Activated CD4-positive, alpha-beta T cell treated with anti-CD3 and anti-CD28 coated beads for 24 hours (primary cell): ENCODE measurements around the gene RANBP1.
"Not testable (repeated sequence)": the region's sequence is repeated elsewhere in the genome, so short reads cannot be mapped to it uniquely, and the experiment has no call there.

Experiments used
- DNase-seq, 2 donors: peaks; one replicate each; pipeline ENCODE4 v3.0.0-alpha.2; 2020; ENCODE audit warnings: low read depth in 2 of 2

The RANBP1 gene

DNA sequence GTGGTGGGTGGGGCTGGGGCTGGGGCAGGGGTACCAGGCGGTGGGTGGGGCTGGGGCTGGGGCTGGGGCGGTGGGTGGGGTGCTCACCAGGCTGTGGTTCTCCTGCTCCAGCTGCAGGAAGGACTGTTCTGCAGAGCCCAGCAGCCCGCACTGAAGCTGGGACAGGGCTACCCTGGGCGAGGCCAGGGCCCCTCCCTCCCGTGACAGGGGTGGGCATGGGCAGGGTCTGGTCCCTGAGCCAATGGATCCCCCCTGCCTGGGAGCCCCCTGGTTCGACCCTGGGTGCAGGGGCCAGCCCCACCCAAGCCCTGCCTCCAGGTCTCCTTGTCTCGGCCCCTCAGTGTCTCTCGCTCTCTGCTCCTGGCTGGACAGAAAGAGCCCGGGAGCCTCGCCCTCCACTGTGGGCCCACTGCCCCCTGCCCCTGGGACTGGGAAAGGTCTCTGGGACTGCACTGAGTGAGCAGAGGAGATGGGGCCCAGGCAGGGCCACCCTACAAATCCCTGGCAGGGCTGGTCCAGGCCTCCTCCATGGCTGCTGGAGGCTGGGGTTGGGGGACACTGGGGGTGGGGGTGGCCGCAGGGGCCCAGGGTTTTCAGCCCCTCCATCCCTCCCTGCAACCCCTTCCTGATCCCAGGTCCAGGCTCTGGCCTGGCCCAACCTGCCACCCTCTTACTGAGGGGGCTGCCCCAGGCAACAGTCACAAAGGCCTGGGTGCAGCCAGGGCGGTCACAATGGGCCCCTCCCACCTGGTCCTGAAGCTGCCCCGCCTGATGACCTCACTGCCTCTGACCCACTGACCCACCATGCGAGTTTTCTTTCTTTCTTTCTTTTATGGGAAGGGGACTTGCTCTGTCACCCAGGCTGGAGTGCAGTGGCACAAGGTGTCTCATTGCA, 34.7 kb downstream of the RANBP1 start, which contains the start of gene CCDC188:
Gene CCDC188 (minus strand): TSS at position 675 of the 895 bp plus-strand sequence. CDS start 69 bp downstream, at position 606.
- DNase-seq: no peak

DNA sequence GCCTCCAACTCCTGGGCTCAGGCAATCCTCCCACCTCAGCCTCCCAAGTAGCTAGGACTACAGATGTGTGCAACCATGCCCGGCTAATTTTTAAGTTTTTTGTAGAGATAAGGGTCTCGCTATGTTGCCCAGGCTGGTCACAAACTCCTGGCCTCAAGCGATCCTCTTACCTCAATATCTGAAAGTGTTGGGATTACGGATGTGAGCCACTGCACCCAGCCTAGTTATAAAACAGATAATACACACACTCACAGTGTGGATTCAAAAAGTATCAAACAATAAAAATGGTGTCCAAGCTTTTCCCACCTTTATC, 35.3 kb downstream of the RANBP1 start:
- no peak for DNase-seq

DNA sequence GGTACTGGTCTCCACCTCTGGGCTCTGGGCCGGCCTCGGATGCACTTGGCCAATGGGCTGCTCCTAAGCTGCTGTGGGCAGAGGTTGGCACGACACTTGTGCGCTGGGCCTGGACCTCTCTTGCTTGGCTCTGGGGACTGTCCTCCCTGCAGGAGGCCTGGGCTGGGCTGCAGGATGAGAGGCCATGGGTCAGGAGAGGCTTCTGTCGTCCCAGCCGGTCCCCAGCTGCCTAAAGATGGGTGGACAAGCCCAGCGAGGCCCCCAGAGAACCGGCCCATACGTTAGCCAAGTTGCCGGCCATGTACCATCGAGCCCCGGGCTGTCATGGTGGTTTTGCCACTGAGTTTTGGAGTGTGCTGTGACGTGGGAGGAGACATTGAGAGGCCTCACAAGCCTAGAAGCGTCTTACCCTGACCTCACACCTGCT, 36.6 kb downstream of the RANBP1 start:
- DNase-seq: no peak

- DNase-seq: no peak
Observed at GRCh38 chr22:20153945-20154344, 38.0 kb downstream of the RANBP1 start.

- DNase-seq: no peak
Observed at GRCh38 chr22:20154602-20155187, 38.8 kb downstream of the RANBP1 start.

GRCh38 chr22:20155330-20156041, 39.6 kb downstream of the RANBP1 start:
- no peak for DNase-seq

GRCh38 chr22:20156042-20156389, 40.1 kb downstream of the RANBP1 start:
- DNase-seq: no peak

- DNase-seq: peak; percentile 85 to 92
Observed at GRCh38 chr22:20156611-20157429, 40.9 kb downstream of the RANBP1 start.

- no peak for DNase-seq
Observed at GRCh38 chr22:20157430-20158183, 41.7 kb downstream of the RANBP1 start.

- DNase-seq: no peak
Observed at GRCh38 chr22:20158391-20159036, 42.6 kb downstream of the RANBP1 start.

DNA sequence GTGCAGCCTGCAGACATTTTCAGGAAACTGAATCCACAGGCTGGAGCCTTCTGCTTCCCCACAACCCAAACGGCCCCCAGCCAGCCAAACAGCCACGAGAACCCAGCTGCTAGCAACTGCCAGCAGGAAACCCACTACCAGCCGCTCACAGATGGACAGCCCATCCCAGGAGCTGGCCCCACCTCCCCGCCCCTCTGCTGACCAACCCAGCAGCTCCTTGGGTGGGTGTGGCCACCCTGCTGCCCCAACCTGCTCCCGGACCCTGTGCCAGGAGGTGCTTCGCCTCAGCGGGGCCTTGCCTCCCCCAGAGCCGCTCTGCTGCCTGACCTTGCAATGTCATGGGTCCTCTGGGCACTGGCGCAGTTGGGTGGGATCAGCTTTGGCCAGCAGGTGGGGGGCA, 43.2 kb downstream of the RANBP1 start:
- no peak for DNase-seq

DNA sequence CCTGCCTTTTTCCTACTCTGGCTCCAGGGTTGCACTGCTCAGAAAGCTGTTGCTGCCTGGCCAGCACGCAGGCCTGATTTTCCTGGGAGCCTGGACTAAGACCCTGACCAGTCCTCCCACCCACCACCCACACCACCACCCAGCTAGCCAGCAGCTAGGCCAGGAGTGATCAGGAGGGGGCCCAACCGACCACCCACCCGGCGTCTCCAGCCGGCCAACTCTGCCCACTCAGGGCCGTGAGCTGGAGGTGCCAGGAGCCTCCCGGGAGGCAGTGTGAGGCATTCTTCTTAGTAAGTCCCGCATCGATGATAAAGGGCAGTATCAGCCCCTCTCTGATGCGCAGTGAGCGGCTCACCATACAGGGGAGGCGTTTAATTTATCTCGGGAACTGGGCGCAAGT, 43.6 kb downstream of the RANBP1 start:
- DNase-seq: not testable (repeated sequence)

GRCh38 chr22:20160041-20160440, 44.1 kb downstream of the RANBP1 start:
- no peak for DNase-seq

DNA sequence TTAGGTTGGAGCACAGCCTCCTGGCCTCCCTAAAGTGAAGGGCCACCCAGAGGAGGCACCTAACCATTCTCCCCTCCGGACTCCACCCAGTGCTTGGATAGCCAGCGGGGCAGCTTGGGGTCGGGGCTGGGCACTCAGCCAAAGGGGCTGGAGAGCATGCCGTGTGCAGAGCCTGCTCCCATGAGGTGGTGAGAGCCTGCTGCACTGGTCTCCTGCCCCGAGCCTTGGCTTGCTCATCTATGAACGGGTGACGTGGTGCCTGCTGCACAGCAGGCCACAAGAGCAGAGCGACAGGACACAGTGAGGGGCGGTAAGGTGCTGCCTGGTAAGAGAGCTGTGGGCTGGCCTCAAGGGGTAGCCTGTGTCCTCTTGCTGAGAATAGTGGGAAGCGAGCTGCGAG, 49.0 kb downstream of the RANBP1 start:
- DNase-seq: no peak

DNA sequence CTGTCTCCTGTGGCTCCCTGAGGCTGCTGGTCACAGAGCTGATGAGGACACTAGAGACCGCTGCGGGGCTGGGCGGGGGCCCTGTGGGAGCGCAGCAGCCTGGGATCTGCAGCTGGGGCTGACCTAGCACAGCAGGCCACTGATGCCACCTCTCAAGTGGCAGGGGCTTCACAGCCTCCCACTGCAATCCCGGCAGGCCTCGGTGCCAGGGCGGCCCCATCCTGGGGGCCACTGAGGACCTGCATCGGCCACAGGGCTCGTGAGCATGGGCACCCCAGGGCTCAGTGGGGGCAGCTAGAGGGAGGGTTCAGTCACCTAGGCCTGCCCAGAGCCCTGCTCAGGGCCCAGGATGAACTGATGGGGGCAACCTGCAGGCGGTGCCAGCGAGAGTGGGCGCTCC, 49.5 kb downstream of the RANBP1 start:
- no peak for DNase-seq

- no peak for DNase-seq
Observed at GRCh38 chr22:20165913-20166312, 50.0 kb downstream of the RANBP1 start.

GRCh38 chr22:20166703-20167102, 50.8 kb downstream of the RANBP1 start:
- DNase-seq: no peak

DNA sequence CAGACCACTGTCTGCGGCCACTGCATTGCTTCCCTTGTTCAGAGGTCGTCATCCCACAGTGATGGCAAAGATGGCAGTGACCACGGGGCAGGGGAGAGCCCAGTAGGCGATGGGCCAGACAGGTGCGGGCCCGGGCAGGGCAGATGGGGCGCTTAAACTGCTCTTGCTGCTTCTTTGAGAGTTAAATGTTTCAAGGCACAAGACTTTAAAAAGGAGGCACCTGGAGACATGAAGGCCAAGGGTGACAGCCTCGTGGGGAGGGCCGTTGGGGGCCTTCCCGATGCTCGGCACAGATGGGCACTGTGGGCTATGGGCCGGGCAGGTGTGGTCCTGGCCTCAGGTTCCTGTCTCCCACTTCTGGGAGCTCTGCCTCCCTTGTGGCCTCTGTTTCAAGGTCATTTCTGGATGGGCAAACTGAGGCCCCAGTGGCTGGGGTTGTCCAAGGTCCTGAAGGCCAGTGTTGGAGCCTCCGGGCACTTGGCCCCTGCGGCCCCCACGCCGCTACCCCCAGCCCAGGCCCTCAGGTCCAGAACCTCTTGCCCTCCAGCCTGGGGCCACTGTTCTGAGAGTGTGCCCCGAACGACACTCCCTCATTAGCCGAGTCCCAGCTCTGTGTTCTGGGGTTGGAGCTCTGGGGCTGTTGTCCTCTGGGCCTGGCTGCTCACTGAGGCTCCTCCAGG, 51.9 kb downstream of the RANBP1 start:
- no peak for DNase-seq

DNA sequence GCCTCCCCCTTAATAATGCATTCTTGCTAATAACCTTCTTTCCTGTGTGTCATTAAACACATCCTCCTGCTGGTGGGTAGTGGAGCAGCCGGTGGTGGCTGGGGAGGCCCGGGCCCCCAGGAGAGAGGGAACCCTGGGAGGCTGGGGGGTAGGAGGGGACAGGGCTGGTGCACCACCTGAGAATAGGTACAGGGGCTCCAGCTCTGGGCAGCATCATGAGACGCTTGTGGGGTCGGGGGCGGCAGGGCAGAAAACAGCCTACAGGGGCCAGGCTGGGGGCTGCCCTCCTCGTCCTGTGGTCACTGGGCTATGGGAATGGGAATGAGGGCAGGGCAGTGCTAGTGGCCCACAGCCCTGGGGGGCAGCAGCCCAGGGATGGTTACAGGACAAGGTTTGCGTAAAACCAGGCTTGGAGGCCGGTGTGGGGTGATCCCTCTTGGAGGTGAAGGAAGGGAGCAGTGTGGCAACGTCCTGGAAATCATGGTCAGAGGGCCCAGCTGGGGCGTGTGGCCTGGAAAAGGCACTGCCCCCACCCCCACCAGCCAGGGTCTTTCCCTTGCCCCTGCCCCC, 53.4 kb downstream of the RANBP1 start:
- DNase-seq: no peak

DNA sequence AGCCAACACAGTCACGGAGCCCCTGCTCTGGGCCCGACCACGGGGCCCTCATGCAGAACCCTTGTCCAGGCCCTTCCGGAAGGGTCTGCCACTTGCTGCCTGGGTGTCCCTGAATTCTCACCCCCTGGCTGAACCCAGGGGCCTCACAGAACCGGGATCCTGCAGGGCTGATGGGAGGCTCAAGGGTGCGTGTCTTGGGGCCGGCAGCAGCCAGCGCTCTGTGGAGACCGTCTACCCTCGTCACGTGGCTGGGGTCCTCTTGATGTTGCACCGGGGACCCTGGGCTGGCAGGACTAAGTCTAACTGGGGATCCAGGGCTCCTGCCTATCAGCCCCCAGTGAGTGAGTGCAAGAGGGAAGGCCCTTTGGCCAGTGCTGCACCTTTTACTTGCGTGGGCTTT, 54.3 kb downstream of the RANBP1 start:
- no peak for DNase-seq
